M059J (cell line): ENCODE data around the gene MIX23. TPM values are rescaled to one million over a fixed set of nuclear protein-coding genes. Genes with fewer than 3 reads are reported as not detected.

Source experiments
- DNase-seq: peaks from one replicate; pipeline ENCODE4 v3.0.0-alpha.2; 2012; ENCODE audit warnings: low read depth
- total RNA-seq: library from RNA; depleted of rRNA; stranded (reverse); fragments of >200 nt; shearing (Covaris generic); gene quantifications from 2 replicates; pipeline ENCODE4 v1.2.3, GENCODE V29; 2014; rRNA removed

The MIX23 gene
- 56.4 and 112 TPM in 2 replicates for total RNA-seq

DNA sequence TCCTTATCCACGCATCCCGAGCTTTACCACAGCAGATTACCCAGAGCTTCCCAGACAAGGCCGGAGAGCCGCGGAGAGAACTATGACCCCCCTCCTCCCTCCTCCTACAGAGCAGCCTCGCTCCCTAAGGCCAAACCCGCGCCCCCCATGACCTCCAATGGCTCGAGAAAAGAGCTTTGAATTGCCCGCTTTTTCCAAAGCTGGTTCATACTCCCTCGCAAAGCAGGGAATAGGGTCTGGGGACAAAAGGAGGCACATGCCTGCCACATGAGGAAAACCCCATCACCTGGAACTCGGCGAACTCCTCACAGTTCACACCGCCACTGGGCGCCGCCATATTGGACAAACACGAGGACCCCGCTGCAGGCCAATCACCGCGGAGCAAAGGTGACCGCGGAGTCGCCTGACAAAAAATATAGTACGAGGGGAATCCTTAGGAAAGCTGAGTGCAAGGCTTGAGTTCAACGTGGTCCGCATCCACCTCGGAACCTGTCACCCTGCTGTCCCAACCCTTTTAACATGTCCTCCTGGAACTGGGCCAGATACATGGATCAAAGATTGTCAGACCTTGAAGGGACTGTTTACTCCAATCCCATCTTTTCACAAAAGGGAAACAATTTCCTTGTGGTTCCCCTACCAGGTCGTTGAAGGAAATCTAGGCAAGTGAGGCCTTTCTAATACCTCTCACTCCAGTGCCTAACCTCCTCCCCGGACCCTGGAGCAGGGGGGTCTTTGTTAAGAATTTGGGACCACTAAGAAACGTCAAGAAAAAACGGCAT, at the start of gene MIX23:
Gene MIX23, minus strand, starts transcription at position 344 of the 779 bp plus-strand sequence. Its CDS starts 7 bp downstream, at position 337.
- peak; percentile 91 for DNase-seq

DNA sequence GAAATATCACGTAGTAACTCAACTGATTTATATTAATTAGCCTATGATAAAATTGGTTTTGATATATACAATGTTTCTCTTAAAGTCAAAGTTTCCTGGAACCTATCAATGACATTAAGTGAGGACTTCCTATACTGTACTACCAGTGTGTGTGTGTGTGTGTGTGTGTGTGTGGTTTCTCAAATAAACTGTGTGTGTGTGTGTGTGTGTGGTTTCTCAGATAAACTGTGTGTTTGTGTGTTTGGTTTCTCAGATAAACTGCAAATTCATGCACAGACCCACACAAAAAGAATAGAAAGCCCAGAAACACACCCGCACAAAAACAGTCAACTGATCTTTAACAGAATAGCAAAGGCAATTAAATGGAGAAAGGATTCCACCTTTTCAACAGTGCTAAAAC, 47.3 kb upstream of the MIX23 start:
- no peak for DNase-seq

DNA sequence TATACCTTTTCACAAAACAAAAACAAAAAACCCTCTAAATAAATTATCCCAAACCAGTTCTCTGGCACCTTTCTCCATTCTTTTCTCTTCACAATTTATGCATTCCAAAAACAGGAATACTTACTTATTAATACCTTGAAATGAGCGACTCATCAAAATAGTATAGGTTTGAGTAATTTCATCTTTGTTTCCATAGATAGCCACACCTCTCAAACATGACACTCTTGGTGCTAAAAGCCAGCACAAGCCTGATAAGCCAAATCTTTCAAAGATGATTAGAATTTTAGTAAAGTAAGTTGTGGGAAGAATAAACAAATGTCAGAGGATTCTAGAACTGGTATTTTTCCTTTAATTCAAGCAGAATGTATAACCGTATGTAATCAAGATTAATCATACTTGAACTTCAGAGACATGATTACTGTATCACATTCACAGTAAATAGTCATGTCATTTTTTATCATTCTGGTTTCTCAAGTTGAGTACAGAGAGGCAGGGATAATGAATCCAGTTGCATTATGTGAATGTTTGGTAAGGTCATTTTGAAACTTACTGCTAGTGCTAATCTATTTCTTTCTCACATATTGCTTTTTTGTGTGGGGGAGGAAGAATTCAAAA, 44.9 kb upstream of the MIX23 start:
- no peak for DNase-seq

- DNase-seq = no peak
Measured at GRCh38 chr3:122421836-122422235, 38.8 kb upstream of the MIX23 start.

- no peak for DNase-seq
Measured at GRCh38 chr3:122421101-122421500, 38.1 kb upstream of the MIX23 start.

GRCh38 chr3:122416966-122417365, 33.9 kb upstream of the MIX23 start:
- no peak for DNase-seq

DNA sequence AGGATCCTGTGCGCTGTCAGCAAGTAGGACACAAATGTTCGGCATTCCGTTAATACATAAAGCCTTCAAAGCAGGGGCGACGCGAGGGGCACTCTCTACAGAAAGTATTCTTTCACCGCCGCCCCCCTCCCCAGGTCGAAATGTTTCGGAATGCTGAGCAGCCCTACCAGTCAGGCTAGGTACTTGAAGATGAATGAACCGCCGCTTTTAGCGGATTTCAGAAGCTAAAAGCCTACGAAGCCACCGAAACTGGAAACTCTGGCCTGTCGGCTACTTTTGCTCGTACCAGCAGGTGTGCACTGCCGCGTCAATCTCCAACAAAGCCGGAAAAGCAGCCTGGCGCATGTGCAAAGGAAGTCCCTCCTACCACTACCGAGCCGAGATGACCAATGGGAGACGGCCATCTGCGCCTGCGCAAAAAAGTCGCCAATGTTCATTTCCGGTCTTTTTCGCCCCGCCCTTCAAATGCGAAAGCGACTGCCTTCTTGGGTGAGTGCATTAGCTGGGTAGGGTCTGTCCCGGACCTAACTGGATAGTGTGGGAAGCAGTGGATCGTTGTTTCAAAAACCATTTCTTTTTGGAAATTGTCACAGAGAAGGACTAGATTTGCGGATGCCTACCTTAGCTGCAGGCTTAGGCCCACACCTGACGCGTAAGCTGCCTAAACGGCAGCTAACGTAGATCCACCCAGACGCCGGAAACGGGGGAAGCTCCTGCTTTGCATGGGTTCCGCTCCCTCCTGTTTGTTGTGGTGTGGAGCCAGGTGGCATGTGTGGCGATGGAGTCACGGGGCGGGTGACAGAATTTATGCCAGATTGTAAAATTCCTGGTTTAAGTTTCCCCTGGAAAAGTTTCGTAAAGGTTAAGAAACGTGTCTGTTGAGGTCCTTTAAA, 33.0 kb upstream of the MIX23 start, which contains the start of gene WDR5B:
Gene WDR5B, minus strand, starts transcription at position 301 of the 893 bp plus-strand sequence. CDS start 534 bp downstream, outside the sequence.
- peak; percentile 98 for DNase-seq

- peak; percentile 71 for DNase-seq
Measured at GRCh38 chr3:122415104-122415744, 32.2 kb upstream of the MIX23 start.

GRCh38 chr3:122414391-122414790, 31.4 kb upstream of the MIX23 start:
- DNase-seq = no peak

GRCh38 chr3:122410639-122411038, 27.6 kb upstream of the MIX23 start:
- no peak for DNase-seq

DNA sequence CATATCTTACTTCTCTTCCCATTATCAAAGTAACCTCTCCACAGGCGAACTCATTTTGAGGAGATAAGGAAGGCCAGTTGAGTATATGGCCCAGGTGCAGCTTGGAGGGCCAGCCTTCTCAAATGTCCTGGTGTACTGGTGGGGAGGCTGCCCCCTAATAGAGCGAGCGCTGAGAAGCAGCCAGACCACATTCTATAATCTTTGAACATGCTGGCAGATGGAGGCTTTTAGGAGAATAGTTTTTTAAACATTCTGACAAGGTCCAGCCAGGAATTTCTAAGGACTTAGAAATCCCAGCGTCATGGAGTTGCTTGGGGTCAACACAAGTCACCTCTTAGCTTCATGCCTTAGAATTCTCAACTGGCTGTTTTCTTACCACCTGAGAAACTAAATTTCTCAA, 27.1 kb upstream of the MIX23 start:
- no peak for DNase-seq

DNA sequence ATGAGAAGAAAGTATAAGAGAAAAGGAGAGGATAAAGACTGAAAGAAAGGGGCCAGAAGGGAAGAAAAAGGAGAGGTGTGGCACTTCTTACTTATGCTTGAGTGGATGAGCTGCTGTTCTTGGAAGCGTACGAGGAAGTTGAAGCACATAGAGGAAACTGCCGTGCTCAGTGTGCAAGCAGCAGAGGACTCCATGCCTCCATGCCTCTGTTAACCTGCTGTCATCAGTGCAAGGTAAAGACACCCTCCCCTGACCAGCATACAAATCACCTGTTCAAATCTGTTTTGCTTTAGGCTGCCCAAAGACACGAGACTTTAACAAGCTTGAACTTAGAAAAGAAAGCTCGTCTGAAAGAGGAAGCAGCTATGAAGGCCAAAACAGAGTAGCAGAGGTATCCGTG, 26.4 kb upstream of the MIX23 start:
- no peak for DNase-seq

DNA sequence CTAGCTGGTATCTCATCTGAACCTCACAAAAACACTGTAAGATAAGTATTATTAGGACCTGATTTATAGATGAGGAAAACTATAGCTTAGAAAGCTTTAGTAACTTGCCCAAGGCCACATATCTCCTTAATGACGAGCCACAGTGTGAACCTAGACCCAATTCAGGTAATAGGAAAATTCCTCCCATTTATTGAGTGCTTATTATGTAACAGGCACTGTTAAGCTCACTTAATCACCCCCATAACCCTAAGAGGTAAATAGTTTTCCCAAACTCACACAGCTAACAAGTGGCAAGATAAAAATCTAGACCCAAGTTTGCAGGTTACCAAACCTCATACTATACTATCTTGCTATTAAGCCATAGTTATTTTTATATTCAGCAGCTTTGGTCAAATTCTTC, 24.9 kb upstream of the MIX23 start:
- no peak for DNase-seq

DNA sequence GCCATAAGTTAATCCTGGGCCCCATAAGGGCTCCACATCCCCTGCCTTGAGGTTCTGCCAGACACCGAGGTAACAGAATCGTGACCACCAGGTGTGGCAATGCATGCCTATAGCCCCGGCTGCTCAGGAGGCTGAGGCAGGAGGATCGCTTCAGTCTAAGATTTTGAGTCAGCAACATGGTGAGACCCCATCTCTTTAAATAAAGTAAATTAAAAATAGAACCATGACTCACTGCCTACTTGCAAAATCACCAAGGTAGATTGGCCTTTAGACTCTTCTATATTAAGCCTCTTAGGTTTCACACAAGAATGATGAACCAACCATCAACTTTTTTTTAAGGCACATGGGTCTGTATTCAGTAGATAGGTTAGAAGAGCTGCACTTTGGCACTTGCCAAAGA, 23.2 kb upstream of the MIX23 start:
- no peak for DNase-seq

GRCh38 chr3:122405015-122405414, 22.0 kb upstream of the MIX23 start:
- DNase-seq = no peak

- DNase-seq = peak; percentile 94
Measured at GRCh38 chr3:122403489-122403888, 20.5 kb upstream of the MIX23 start.

- DNase-seq = no peak
Measured at GRCh38 chr3:122398920-122399319, 15.9 kb upstream of the MIX23 start.

- DNase-seq = no peak
Measured at GRCh38 chr3:122397201-122397600, 14.2 kb upstream of the MIX23 start.

DNA sequence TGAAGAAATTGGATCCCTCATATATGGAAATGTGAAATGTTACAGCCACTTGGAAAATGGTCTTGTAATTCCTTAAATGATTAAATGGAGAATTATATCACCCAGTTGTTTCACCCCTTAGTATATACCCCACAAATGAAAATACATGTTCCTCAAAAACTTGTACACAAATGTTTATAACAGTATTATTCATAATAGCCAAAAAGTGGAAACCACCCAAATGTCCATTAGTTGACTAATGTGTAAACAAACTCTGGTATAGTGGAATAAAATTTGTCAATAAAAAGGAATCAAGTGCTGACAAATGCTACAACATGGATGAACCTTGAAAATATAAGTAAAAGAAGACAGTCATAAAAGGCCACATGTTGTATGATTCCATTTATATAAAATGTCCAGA, 13.5 kb upstream of the MIX23 start:
- no peak for DNase-seq

DNA sequence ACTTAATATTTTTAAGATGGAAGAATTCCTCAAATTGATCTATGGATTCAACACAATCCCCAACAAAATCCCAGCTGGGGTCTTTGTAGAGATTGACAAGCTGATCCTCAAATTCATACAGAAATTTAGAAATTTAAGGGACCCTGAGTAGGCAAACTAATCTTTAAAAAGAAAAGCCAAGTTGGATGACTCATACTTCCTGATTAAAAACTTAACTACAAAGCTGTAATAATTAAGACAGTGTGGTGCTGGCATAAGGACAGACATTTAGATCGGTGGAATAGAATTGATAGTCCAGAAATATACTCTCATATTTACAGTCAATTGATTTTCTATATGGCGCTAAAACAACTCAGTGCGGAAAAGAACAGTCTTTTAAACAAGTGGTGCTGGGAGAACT, 12.6 kb upstream of the MIX23 start:
- DNase-seq = no peak

- no peak for DNase-seq
Measured at GRCh38 chr3:122394173-122394572, 11.1 kb upstream of the MIX23 start.
